Peyer's patch (tissue), 4 donors: ENCODE measurements around the gene IFI27. TPM values are rescaled to one million over a fixed set of nuclear protein-coding genes. Genes with fewer than 3 reads are reported as not detected.

Source experiments
- DNase-seq, 3 donors: peaks; one replicate each; pipeline ENCODE4 v3.0.0-alpha.2; 2017 to 2019
- H3K27ac ChIP-seq, 4 donors: fragments of 200-600 bp; sonication (generic); one replicate each; pipeline ENCODE4 v1.5.1; 2016 to 2019
- H3K27me3 ChIP-seq, 2 donors: fragments of 200-600 bp; sonication (generic); one replicate each; pipeline ENCODE4 v1.5.1; 2019
- H3K36me3 ChIP-seq, 3 donors: fragments of 200-600 bp; sonication (generic); one replicate each; pipeline ENCODE4 v1.5.1; 2016 to 2019
- H3K4me1 ChIP-seq, 4 donors: fragments of 200-600 bp; sonication (generic); one replicate each; pipeline ENCODE4 v1.5.1; 2016 to 2019
- H3K4me3 ChIP-seq, 4 donors: fragments of 200-600 bp; sonication (generic); 1 replicate in 3 of 4; 2 replicates in 1 of 4; pipeline ENCODE4 v1.5.1; 2016 to 2019; ENCODE audit warnings: mild to moderate bottlenecking in 1 of 4
- H3K9me3 ChIP-seq, 4 donors: fragments of 200-600 bp; sonication (generic); one replicate each; pipeline ENCODE4 v1.5.1; 2016 to 2019; ENCODE audit warnings: mild to moderate bottlenecking in 1 of 4
- CTCF ChIP-seq, 6 experiments: fragments of 450-650 bp in 4 of 6; fragments of 200-600 bp in 2 of 6; sonication (generic) in 1 of 6; IDR thresholded peaks; one replicate each; pipeline ENCODE4 v1.5.1; 2017 to 2019; ENCODE audit warnings: antibody characterized with exemption in 6 of 6, mild to moderate bottlenecking in 3 of 6, moderate library complexity in 1 of 6
- POLR2A ChIP-seq, 2 donors: fragments of 450-650 bp; IDR thresholded peaks; one replicate each; pipeline ENCODE4 v1.5.1; 2017; ENCODE audit warnings: antibody characterized with exemption in 2 of 2, mild to moderate bottlenecking in 2 of 2, moderate library complexity in 2 of 2
- total RNA-seq, 4 donors: library from RNA; depleted of rRNA; stranded (reverse); fragments of >200 nt; gene quantifications; one replicate each; pipeline ENCODE4 v1.1.0, GENCODE V29; 2016

The IFI27 gene
- total RNA-seq, 4 donors from 2014 or later = 163 to 668 (median 294) TPM

- Histone ChIP-seq H3K4me3 (peak within 1 kb of the TSS; percentile 58 to 64 (median 64)), H3K27ac (peak within 1 kb of the TSS; percentile 74 to 82 (median 78)), H3K27me3 (no peaks in the 10 kb centered on the region), H3K4me1 (peaks cover 0 to 14% (median 3%) of the 10 kb centered on the region in 4 donors), H3K36me3 (no peaks in the 10 kb centered on the region), H3K9me3 (no peaks in the 10 kb centered on the region)
- TF ChIP-seq POLR2A (IDR thresholded peaks at IDR 0.05) (peak in 1 of 2 donors; percentile 21), CTCF (IDR thresholded peaks at IDR 0.05) (peak in 5 of 6 experiments; percentile 34 to 50 (median 47))
- peak; percentile 78 to 89 (median 88) for DNase-seq
Observed at GRCh38 chr14:94129111-94129757, 18.7 kb downstream of the IFI27 start, which contains the start of gene IFI27L2. IFI27L2 (minus strand) TSS chr14:94129604; CDS start chr14:94129564, 40 bp downstream.

- Histone ChIP-seq H3K27me3 (no peaks in the 10 kb centered on the region), H3K36me3 (no peaks in the 10 kb centered on the region), H3K4me1 (peaks cover 0 to 14% (median 3%) of the 10 kb centered on the region in 4 donors), H3K9me3 (no peaks in the 10 kb centered on the region), H3K4me3 (peak overlapping the region; percentile 58 to 64 (median 64)), H3K27ac (peak overlapping the region; percentile 74 to 82 (median 78))
- DNase-seq = no peak
- TF ChIP-seq CTCF (IDR thresholded peaks at IDR 0.05) (no peak), POLR2A (IDR thresholded peaks at IDR 0.05) (no peak)
Observed at GRCh38 chr14:94129758-94130414, 19.4 kb downstream of the IFI27 start.

GRCh38 chr14:94132285-94132887 is 21.9 kb downstream of the IFI27 start:
- Histone ChIP-seq H3K36me3 (no peaks in the 10 kb centered on the region), H3K4me3 (no peak overlapping the region), H3K9me3 (no peaks in the 10 kb centered on the region), H3K27me3 (no peaks in the 10 kb centered on the region), H3K27ac (no peak overlapping the region), H3K4me1 (peaks cover 0 to 14% (median 3%) of the 10 kb centered on the region in 4 donors)
- peak in 2 of 3 donors; percentile 50 to 76 for DNase-seq
- TF ChIP-seq CTCF (IDR thresholded peaks at IDR 0.05) = peak; percentile 59 to 79 (median 74)
- TF ChIP-seq POLR2A (IDR thresholded peaks at IDR 0.05) = no peak

- Histone ChIP-seq H3K27me3 (no peaks in the 10 kb centered on the region), H3K27ac (no peak overlapping the region), H3K4me3 (no peak overlapping the region), H3K4me1 (no peaks in the 10 kb centered on the region), H3K9me3 (no peaks in the 10 kb centered on the region), H3K36me3 (no peaks in the 10 kb centered on the region)
- TF ChIP-seq POLR2A (IDR thresholded peaks at IDR 0.05) = no peak
- TF ChIP-seq CTCF (IDR thresholded peaks at IDR 0.05) = no peak
- DNase-seq = no peak
Observed at GRCh38 chr14:94135476-94135875, 24.9 kb downstream of the IFI27 start.

- no peaks in the 10 kb centered on the region for H3K4me1 ChIP-seq
- TF ChIP-seq POLR2A (IDR thresholded peaks at IDR 0.05) (no peak), CTCF (IDR thresholded peaks at IDR 0.05) (peak; percentile 85 to 98 (median 96))
- DNase-seq = peak; percentile 86 to 96 (median 89)
- H3K27ac ChIP-seq = no peak overlapping the region
- H3K4me3 ChIP-seq = no peak overlapping the region
- H3K9me3 ChIP-seq = no peaks in the 10 kb centered on the region
- no peaks in the 10 kb centered on the region for H3K36me3 ChIP-seq
- no peaks in the 10 kb centered on the region for H3K27me3 ChIP-seq
Observed at GRCh38 chr14:94136575-94137331, 26.2 kb downstream of the IFI27 start.
